K562 (cell line): ENCODE data around the gene ZKSCAN5. TPM values are rescaled to one million over a fixed set of nuclear protein-coding genes. Genes with fewer than 3 reads are reported as not detected.
A peak's percentile ranks its signal among the peaks of the same experiment; 100 is the strongest.

Experiments
- AFF4 ChIP-seq: sonication (generic); formaldehyde crosslinking; IDR thresholded peaks from 2 replicates; pipeline ENCODE4 v1.8.0; 2023; ENCODE audit warnings: mild to moderate bottlenecking, missing genetic modification reagents
- E2F1 ChIP-seq: sonication (generic); formaldehyde crosslinking; IDR thresholded peaks from 2 replicates; pipeline ENCODE4 v1.8.1; 2023; ENCODE audit warnings: mild to moderate bottlenecking, missing genetic modification reagents, moderate library complexity
- GMEB1 ChIP-seq: fragments of 250-450 bp; sonication (Bioruptor Pico); IDR thresholded peaks from 2 replicates; pipeline ENCODE4 v1.4.0; 2020; ENCODE audit warnings: mild to moderate bottlenecking
- PHF20 ChIP-seq: fragments of 450-650 bp; IDR thresholded peaks from 2 replicates; pipeline ENCODE4 v1.6.1; 2018; ENCODE audit not compliant: partially characterized antibody
- PHF21A ChIP-seq: fragments of 450-650 bp; IDR thresholded peaks from 2 replicates; pipeline ENCODE4 v1.6.1; 2017; ENCODE audit warnings: low read depth, borderline replicate concordance
- REST ChIP-seq, 2 experiments: fragments of 450-650 bp; formaldehyde crosslinking in 1 of 2; IDR thresholded peaks; 2 replicates each; pipeline versions ENCODE4 v1.4.0 to v1.6.1; 2014 to 2020; ENCODE audit warnings: mild to moderate bottlenecking in 2 of 2, borderline replicate concordance in 1 of 2, low read depth in 1 of 2
- SIN3A ChIP-seq, 2 experiments: fragments of 150-350 bp in 1 of 2; IDR thresholded peaks; 2 replicates each; pipeline ENCODE4 v1.6.1; 2011 to 2016; ENCODE audit warnings: borderline replicate concordance in 2 of 2, low read depth in 2 of 2, low read length in 2 of 2, mild to moderate bottlenecking in 2 of 2, moderate library complexity in 2 of 2; ENCODE audit not compliant: control insufficient read depth in 1 of 2
- SRF ChIP-seq, 2 experiments: fragments of 250-450, 450-650 bp in 1 of 2; sonication (Bioruptor Pico) in 1 of 2; sonication (generic) in 1 of 2; formaldehyde crosslinking; IDR thresholded peaks; 2 replicates each; pipeline versions ENCODE4 v1.5.0 to v1.5.1; 2020 to 2022; ENCODE audit warnings: mild to moderate bottlenecking in 1 of 2, missing genetic modification reagents in 1 of 2
- ZNF143 ChIP-seq: sonication (generic); formaldehyde crosslinking; IDR thresholded peaks from 2 replicates; pipeline ENCODE4 v1.9.0; 2022; ENCODE audit warnings: mild to moderate bottlenecking, missing genetic modification reagents
- polyA plus RNA-seq, 8 experiments: library from polyadenylated mRNA; depleted of rRNA in 4 of 8; stranded (reverse) in 5 of 8; unstranded in 3 of 8; fragments of >200 nt; fragmentation: Nextera tagmentation in 2 of 8; fragmentation: Illumina TruSeq in 1 of 8; extraction: Ambion mirVana in 2 of 8; extraction: Trizol in 1 of 8; gene quantifications; 2 replicates each; pipeline versions ENCODE4 v1.2.1 to v1.2.3, GENCODE V29; 2011 to 2014; ENCODE audit warnings: inconsistent platforms in 1 of 8, missing spikeins in 1 of 8
- total RNA-seq, 7 experiments: library from RNA; depleted of rRNA in 6 of 7; stranded (reverse); fragments of >200 nt in 6 of 7; fragmentation: Illumina TruSeq in 2 of 7; extraction: Trizol in 2 of 7; gene quantifications; 2 replicates each; pipeline versions ENCODE4 v1.2.1 to v1.2.3, GENCODE V29; 2011 to 2021; ENCODE audit warnings: low replicate concordance in 1 of 7

Gene ZKSCAN5
- total and polyA plus RNA-seq, 9 of the 15 experiments (the other 6 are each of a cell fraction or from before 2014, with no cell fraction given) = 4.2 to 19.0 (median 15.0) TPM

DNA sequence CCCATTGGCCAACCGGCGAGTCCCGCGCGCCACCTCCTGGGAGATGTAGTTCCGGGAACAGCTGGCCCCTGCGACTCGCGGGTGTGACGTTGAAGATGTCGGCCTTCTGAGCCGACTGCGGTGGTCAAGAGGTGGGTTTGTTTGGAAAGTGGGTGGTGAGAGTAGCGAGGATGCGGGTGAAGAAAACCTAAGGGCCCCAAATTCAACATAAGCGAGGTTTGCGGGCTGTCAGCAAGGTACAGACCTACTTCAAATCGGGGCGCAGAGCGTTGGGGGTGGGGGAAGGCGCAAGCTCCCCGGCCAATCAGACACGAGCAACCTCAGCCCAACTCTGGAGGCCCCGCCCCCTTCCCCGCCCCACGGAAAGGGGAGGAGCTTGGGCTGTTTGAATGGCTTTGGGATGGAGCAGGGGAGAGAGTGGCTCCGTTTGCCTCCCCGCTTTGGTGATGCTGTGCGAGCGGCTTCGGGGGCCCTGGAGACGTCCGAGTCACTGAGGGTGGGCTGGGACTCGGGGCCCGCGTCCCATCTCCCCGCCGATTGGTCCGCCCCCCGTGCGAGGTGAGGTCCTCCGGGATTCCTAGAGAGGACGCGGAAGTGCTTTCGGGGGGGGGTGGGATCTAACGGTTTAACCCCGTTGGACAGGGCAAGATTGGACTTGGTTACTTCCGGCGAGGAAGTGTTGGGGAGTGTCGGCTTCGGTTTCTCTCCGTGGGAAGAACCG is at the start of gene ZKSCAN5 (continued):
- TF ChIP-seq REST (IDR thresholded peaks at IDR 0.05; ENCODE audit: borderline replicate concordance) (no peak), REST (CRISPR knock-in tag; IDR thresholded peaks at IDR 0.05; ENCODE audit: low read depth) (no peak; the same call in 1 of the 2 replicates), AFF4 (0 out of 2 replicates have a peak, but pooled peaks have one; percentile 90), SRF (CRISPR knock-in tag; IDR thresholded peaks at IDR 0.05) (0 out of 4 replicates have a peak, but pooled peaks of 1 of the 2 experiments have one; percentile 68), GMEB1 (CRISPR knock-in tag) (peak; percentile 21; the same call in 1 of the 2 replicates), ZNF143 (peak; percentile 96), PHF21A (peak; percentile 92; the same call in 1 of the 2 replicates), PHF20 (peak; percentile 83), SIN3A (IDR thresholded peaks at IDR 0.05; ENCODE audit: borderline replicate concordance in 2 of 2, control insufficient read depth in 1 of 2, low read depth in 2 of 2, low read length in 2 of 2) (peak; percentile 66 to 88), E2F1 (CRISPR knock-in tag) (peak; percentile 79)
